Measurements from ENCODE around the gene CX3CL1.
"Not testable (repeated sequence)": the region's sequence is repeated elsewhere in the genome, so short reads cannot be mapped to it uniquely, and the experiment has no call there.

Gene CX3CL1

DNA sequence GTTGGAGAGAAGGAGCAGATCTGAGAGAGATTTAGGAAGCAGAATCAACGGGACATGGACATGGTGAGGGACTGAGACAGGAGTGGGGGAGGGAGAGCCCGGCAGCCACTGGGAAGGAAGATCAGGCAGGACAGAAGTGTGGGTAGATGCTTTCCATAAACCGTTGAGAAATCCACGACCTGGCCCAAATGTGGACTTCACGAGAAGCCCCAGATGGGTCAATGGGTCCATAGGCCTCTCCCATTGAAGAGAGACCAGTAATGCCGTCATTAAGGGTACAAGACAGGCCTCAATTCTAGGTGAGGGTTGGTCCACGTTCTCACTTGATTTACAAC is 14.2 kb upstream of the CX3CL1 start:
- DNase-seq = no peak

DNA sequence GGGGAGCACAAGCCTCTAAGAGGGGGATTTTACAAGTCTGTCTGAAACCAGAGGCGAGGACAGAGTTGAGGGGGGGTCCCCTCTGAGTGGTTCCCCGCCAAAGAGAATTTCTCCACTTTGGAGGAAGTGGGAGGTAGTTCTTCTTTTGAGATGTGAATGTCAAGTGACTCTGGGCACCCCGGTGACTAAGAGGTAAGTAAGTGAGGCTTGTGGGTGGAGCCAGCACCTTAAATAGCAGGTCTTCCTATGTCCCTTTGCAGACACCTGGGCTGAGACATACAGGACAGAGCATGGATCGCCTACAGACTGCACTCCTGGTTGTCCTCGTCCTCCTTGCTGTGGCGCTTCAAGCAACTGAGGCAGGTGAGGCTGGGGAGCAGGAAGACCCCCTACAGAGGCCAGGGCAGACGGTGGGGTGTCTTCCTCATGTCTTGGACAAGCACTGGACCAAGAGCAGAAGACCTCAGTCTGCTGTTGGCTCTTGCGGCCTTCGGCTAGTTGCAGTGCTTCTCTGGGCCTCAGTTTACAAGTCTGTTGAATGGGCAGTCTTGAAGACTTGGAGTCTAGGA is 13.7 kb upstream of the CX3CL1 start, which contains the start of gene CCL22:
TSS of gene CCL22 (plus strand) at position 257 of the 569 bp plus-strand sequence. CDS start at position 291, 34 bp downstream.
- DNase-seq = no peak

DNA sequence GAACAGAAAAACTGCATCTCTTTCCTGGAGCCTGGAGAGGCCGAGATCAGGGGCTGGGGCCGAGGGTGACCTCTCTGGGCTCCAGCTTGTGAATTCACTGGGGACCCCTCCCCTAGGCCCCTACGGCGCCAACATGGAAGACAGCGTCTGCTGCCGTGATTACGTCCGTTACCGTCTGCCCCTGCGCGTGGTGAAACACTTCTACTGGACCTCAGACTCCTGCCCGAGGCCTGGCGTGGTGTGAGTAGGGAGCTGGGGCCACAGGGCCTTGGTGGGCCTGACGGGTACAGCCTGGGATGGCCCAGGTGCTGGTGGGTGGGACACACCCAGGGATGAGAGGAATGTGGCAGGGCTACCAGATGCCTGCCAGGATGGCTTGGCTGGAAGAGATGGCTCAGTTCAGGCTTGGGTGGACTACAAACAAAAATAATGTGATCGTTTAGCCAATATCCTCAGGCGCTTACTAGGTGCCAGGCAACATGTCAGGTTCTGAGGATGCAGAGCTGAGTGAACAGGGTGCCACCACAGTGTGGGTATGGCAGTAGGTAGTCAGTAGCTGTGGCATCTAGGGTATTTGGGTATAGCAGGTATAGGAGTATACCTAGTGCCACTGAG is 11.9 kb upstream of the CX3CL1 start:
- DNase-seq = no peak

DNA sequence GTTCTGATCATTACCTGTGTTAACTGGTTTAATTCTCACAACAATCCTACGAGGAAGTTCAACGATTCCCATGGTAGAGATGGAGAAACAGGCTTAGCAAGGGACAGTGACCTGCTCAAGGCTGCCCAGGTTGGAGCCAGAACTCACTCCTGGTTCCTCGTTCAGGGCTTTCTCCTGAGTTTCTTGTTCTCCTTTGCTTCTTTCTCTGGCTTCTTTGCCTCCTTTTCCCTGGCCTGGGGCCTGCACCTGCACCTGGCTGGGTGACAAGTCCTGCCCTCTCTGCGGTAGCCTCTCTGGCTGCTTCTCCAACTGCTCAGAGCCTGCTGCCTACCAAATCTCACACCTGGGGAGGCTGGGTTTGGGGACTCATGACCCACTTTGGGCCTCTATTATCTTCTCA is 10.9 kb upstream of the CX3CL1 start:
- DNase-seq = no peak

DNA sequence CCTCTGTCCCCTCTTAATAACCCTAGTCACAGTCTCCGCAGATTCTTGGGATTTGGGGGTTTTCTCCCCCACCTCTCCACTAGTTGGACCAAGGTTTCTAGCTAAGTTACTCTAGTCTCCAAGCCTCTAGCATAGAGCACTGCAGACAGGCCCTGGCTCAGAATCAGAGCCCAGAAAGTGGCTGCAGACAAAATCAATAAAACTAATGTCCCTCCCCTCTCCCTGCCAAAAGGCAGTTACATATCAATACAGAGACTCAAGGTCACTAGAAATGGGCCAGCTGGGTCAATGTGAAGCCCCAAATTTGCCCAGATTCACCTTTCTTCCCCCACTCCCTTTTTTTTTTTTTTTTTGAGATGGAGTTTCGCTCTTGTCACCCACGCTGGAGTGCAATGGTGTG is 8.1 kb upstream of the CX3CL1 start:
- no peak for DNase-seq

DNA sequence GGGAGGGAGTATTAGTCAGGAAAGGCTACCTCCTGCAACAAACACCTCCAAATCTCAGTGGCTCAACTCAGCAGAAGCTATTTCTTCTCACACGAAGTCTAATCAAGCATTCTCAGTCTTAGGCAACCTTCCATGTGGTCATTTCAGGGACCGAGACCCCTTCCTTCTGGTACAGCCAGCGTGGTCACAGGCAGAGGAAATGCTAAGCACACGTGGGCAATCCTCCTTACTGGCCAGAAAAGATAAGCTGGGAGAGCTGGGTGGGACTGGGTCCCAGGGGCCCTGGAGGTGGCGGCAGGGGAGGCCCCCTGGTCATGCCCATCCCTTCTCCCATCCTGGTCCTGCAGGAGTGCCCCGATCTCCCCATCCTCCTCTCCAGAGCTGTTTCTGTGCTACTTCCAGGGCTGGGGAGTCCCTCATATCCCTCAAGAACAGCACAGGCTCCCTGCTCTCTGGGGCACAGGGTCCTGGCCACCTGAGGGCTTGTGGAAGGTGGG is 5.7 kb upstream of the CX3CL1 start:
- DNase-seq = no peak

DNA sequence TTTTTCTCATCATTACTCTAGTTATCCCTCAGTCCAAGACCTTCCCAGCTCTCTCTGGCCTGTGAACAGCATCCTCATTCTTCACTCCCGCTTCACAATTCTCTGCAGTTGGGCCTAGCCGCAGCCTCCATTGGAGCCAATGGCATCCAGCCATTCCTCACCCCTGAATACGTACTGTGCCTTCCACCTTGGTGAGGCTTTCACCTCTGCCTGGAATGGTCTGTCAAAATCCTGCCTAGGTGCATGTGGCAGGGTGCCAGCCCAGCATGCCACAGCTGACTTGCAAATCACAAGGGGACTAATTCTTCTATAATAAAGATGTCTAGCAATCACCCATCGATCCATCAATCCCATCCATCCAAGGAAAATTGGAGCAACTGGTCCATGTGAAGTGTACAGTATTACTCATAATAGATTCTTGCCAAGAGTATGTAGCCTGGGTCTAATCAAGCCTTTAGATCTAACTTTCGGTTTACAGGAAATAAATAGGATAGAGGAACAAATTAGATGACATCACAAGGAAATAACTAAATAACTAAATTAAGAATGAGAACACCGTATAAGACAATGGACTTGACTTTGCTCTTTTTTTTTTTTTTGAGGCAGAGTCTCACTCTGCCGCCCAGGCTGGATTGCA is 5.1 kb upstream of the CX3CL1 start:
- no peak for DNase-seq

DNA sequence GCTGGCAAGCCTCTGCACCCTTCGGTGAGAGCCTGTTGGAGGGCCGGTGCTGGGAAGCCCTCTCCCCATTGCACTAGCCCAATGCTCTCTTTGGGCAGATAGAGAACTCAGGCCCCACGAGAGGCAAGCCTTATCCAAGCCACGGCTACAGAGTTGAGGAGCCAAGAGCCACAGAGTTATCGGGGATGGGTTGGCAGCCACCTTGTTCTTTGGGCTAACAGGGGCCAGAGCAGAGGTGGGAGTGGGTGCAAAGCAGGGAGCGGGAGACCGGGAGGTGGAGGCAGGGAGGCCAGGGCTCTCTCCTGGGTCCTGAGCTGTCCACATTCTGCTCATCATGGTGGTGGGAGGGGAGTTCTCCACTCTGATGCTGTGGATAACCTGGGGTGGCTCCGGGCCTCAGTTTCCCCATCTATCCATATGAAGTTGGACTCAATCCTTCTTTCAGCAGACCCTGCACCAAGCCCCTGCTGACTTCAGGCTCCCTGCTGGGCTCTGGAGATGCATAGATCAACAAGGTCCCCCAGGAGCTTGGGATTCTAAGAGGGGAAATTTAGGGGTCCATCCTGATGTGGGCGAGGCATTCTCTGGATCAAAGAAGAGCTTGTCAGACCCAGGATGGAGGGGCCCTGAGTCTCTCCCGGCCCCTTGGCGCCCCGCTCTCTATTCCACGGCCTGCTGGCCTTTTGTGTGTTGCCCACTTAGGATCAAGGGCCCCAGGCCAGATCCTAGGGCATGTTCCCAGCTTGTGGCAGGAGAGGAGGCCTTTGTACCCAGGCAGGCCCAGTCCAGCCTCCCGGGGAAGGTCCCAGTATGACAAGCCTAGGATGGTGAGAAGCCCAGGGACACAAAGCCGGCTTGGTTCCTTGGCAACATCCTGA is 557 bp upstream of the CX3CL1 start:
- DNase-seq = no peak

DNA sequence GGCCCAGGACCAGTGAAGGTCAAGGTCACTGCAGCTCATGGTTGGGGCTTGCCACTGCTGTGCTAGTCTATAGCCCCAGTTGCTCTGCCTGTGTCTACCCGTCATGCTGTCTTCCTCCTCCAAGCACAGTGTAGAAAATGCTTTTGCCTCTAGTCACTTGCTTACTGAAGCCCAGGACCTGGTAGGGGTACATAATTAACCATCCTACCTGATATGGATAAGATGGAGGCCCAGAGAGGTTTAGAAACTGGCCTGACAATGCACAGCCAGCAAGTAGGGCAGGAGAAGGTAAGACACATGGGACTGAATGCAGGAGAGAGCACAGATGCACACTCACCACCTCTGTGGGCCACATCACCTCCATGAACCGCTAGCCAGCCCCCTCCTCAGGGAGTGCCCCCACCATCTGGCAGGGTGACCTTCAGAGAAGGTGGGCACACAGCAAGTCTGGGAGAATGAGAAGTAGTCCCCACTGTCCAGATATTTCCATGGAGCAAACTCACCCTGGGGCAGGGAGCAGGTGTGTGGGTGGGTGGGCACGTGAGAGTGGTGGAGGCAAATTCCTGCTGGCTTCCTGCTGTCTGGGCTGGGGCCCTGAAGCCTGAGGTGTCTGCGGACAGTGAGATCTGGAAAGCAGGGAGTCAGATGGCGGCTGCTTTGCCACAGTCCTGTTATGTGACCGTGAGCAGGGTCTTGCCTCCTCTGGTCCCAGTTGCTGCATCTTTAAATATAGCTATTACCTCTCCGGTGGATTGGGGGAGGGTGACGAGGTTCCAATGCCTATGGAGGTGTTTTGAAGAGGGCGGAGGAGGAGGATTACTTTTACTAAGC is 1.0 kb downstream of the CX3CL1 start:
- DNase-seq = no peak

DNA sequence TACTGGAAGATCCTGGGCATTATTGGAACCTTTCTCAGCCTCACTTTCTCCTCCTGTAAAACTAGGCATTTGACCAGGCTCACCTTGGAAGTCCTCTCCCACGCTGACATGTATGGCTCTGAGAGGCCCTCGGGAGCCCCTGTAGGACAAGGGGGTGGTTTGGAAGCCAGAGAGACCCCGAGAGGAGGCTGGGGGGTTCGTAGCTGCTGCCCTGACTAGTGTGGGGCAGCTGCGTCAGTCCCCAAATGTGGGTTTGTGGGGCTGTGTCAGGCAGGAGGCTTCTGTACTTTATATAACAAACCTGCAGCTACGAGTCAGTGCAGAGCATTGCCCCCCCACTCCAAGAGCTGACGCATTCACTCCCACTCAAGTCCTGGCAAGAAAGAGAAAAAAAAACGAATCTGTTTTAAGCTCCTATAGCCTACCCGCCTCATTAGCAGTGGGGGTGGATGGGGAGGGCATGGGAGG is 1.8 kb downstream of the CX3CL1 start:
- DNase-seq = no peak

DNA sequence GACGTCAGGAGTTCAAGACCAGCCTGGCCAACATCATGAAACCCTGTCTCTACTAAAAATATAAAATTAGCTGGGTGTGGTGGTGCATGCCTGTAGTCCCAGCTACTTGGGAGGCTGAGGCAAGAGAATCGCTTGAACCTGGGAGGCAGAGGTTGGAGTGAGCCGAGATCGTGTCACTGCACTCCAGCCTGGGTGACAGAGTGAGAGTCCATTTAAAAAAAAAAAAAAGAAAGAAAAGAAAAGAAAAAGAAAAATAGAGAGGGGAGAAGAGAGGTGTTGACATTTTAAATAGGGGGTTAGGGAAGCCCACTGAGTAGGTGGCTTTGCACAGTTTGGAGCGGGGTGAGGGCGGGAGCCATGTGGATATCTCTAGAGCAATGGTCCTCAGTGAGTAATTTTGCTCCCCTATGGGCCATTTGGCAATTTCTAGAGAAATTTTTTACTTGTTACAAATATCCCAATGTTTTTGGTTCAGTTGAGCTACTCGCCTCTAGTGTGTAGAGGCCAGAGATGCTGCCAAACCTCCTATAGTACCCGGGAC is 2.7 kb downstream of the CX3CL1 start:
- not testable (repeated sequence) for DNase-seq

DNA sequence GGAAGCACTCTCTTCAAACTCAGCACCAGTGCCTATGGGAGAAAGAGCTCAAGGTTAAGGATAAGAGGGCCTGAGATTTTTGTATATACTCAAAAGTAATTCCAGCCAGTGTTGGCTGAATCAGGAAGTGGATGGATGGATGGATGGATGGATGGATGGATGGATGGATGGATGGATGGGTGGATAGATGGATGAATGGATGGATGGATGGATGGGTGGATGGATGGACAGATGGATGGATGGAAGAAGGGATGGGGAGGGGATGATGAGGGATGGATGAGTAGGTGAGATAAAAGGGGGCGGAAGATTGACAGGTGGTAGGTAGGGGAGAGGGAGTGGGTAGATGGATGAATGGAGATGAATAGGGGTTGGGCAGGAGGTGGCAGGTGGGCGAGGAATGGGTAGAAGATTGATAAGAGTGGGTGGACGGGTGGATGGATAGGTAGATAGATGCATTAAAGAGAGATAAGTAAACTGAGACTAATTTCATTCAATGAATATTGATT is 4.1 kb downstream of the CX3CL1 start:
- no peak for DNase-seq

DNA sequence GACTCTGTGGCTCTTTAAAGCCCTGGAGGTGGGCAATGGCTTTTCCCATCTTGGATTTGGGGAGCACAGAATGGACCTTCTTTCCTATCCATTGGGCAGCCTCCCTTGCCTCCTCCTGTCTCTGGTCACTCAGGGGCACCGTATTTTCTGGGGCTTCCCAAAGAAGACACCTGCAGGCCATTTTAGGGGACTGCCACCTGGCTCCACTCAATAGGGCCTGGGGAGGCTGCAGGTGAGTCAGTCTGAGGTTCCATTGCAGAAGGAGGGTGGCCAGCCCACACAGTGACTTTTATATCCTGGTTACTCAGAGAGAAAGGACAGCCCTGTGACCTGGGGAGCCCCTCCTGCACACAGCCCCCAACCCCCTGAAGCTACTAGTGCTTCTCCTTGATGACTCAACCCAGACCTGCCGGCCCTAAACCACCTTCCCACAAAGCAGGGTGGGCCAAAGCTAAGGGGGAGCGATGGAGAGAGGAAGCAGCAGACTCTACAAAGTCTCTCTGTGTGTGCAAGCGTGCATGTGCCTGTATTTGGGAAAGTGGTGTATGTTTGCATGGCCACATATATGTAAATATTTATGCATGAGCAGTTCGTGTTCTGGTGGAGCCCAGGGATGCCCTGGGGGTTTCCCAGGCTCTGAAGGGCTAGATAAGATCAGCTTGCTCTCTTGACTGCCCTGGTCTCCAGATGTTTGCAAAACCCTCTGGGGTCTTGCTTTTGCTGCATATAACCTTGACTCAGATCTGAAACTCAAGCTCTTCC is 5.0 kb downstream of the CX3CL1 start:
- no peak for DNase-seq

DNA sequence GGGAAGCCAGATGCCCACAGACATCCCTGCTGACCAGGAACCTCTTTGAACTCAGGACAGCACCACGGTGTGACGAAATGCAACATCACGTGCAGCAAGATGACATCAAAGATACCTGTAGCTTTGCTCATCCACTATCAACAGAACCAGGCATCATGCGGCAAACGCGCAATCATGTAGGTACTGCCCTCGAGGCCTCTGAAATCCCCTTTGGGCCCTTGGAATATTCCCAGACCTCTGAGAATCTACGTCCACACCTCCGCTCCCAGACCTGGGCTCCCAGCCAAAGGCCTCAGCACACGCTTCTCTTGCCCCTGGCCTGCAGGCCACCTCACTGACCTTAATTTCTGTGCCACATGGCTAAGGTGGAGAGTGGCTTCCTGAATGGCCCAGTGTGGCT is 7.3 kb downstream of the CX3CL1 start:
- DNase-seq = no peak

DNA sequence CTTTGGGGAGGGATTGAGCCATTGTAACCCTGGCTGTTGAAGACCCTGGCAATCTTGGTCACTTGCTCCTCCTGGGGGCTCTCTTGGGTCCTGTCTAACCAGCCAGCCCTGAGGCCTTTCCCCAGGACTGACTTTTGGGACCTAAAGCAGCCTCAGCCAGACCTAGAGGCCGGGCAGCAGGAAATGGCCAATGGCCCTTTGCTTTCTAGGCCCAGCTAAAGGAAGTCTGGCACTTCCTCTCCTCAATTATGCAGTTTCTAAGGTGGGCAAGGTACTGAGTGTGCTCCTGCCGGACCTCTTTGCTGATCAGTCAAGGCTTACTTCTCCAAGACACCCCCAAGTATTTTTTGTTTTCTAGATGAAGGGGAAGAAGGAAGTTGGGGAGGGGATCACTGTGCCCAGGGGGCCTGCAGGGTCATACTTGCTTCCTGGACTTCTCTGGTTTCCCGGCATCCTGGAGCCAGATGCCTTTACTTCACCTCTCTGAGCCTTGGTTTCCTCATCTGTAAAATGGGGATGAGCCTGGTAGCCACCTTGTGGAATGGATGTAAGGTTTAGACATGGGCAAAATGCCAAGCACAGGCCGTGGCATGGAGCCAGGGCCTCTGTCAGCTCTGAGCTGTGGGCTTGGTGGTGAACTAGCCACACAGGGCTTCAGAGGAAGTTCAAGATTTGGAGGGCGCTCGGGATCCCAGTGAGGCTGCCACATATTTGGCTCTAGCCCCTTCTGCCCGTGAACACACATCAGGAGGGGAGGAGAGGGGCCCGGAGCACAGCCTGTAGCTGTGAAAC is 8.6 kb downstream of the CX3CL1 start:
- DNase-seq = no peak

DNA sequence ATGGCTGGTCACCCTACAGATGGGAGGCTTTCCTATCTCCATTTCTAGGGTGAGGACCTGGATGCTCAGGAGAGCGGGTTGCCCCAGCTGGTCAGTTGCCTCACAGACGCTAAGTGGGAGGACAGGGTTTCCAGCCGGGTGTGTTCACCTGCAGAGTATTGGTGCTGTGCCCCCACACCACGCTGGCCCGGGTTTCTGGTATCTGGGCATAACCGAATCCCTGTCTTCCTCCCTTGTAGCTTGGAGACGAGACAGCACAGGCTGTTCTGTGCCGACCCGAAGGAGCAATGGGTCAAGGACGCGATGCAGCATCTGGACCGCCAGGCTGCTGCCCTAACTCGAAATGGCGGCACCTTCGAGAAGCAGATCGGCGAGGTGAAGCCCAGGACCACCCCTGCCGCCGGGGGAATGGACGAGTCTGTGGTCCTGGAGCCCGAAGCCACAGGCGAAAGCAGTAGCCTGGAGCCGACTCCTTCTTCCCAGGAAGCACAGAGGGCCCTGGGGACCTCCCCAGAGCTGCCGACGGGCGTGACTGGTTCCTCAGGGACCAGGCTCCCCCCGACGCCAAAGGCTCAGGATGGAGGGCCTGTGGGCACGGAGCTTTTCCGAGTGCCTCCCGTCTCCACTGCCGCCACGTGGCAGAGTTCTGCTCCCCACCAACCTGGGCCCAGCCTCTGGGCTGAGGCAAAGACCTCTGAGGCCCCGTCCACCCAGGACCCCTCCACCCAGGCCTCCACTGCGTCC is 9.7 kb downstream of the CX3CL1 start:
- DNase-seq = no peak

DNA sequence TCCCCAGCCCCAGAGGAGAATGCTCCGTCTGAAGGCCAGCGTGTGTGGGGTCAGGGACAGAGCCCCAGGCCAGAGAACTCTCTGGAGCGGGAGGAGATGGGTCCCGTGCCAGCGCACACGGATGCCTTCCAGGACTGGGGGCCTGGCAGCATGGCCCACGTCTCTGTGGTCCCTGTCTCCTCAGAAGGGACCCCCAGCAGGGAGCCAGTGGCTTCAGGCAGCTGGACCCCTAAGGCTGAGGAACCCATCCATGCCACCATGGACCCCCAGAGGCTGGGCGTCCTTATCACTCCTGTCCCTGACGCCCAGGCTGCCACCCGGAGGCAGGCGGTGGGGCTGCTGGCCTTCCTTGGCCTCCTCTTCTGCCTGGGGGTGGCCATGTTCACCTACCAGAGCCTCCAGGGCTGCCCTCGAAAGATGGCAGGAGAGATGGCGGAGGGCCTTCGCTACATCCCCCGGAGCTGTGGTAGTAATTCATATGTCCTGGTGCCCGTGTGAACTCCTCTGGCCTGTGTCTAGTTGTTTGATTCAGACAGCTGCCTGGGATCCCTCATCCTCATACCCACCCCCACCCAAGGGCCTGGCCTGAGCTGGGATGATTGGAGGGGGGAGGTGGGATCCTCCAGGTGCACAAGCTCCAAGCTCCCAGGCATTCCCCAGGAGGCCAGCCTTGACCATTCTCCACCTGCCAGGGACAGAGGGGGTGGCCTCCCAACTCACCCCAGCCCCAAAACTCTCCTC is 10.4 kb downstream of the CX3CL1 start:
- no peak for DNase-seq
